Activated CD4-positive, alpha-beta T cell treated with anti-CD3 and anti-CD28 coated beads for 24 hours (primary cell): ENCODE results near the gene NCLN.
"Not testable (repeated sequence)": the region's sequence is repeated elsewhere in the genome, so short reads cannot be mapped to it uniquely, and the experiment has no call there.

Source experiments
- DNase-seq, 2 donors: peaks; one replicate each; pipeline ENCODE4 v3.0.0-alpha.2; 2020; ENCODE audit warnings: low read depth in 2 of 2

NCLN gene

DNA sequence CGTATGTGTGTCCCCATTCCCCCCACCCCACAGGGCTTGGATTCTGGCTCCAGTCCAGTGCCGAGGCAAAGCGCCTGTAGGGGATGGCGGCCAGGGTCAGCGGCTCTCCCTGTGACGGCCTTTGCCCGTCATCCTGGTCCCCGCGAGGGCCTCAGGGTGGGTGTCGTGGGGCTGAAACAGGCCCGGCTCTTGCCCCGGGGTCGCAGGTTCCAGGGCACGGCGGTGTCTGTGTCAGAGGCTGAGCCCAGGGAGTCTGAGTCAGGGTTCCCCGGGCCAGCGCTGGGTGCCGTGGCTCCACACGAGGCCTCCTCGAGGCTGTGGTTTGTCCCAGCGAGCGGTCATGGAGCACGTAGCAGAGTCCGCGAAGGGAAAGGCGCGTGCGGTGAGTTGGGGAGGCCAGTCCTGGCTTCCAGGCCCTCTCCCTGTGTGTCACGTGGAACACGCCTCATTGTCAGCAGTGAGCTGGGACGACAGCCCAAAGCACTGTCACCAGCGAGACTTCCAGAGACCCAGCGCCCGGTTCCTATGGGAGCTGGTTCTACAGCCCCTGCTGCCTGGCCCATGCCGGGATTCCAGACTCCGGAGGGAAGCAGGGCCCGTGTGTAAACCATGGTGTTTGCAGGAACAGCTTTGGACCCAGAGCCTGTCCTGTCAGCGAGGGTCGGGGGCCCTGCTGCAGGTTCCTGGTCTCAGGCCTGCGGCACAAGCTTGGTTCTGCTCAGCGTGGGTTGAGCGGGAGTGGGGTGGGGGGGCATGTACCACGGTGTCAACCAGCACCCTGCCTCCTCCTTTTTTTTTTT, 13.4 kb downstream of the NCLN start:
- no peak for DNase-seq

DNA sequence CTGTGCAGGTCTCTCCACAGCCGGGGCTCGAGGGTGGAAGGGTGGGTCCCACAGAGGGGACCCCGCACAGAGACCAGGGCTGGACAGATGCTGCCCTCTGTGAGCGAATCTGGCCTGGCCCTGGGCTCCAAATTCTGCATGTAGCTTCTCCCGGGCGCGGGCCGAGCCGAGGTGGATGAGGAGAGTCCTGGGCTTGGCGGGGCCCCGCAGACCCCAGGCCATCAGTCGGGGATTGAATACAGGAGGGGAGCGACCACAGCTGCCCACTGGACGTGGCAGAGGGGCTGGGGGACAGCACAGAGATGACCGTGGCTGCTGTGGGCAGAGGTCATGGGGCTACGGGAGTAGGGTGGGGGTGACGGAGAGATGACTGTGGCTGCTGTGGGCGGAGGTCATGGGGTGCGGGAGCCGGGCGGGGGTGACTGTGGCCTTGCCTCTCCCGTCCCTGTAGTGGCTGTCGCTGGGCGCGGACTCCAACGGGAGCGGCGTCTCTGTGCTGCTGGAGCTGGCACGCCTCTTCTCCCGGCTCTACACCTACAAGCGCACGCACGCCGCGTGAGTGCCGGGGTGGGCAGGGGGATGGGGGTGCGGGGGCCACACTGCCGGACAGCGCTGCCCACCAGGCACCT, 15.5 kb downstream of the NCLN start:
- DNase-seq, result no peak

DNA sequence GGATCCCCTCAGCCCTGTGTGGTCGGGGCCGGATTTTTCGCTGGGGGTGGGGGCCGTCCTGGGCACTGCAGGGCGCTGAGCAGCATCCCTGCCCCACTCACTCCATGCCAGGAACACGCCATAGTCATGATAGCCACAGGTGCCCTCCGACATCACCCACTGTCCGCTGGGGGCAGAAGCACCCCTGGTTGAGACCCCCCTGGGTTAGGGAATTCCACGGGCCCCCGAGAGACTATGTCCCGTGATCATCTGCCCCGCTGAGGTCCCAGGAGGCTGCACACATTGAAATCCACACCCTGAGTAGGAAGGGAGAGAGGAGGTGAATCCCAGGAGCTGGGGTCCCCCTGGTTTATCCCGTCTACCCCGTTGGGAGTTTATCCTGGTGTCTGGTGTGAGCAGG, 16.2 kb downstream of the NCLN start:
- no peak for DNase-seq

DNA sequence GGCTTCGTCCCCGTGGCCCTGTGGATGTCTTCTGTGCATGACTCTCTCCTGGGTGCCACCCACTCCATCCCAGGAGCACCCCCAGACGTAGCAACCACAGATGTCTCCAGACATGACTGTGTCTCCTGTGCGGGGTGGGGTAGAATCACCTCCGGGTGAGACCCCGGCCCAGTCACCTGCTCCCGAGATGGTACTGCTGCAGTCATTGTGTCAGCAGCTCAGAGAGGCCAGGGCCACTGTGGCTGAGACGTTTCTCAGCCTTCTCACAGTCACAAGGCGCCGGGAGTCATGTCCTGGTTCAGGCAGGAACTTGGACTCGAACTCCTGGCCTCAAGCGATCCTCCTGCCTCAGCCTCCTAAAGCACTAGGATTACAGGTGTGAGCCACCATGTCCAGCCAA, 16.6 kb downstream of the NCLN start:
- DNase-seq, result no peak

DNA sequence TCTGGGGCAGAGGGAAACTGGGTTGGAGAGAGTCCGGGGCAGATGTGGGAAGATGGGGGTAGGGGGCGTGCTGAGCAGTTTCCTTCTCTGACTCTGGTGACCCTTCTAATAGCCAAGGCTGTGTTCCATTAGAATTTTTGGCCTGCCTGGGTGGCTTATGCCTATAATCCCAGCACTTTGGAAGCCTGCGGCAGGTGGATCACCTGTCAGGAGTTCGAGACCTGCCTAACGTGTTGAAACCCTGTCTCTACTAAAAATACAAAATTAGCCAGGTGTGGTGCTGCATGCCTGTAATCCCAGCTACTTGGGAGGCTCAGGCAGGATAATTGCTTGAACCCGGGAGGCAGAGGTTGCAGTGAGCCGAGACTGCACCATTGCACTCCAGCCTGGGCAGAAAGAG, 17.2 kb downstream of the NCLN start:
- DNase-seq, result not testable (repeated sequence)

DNA sequence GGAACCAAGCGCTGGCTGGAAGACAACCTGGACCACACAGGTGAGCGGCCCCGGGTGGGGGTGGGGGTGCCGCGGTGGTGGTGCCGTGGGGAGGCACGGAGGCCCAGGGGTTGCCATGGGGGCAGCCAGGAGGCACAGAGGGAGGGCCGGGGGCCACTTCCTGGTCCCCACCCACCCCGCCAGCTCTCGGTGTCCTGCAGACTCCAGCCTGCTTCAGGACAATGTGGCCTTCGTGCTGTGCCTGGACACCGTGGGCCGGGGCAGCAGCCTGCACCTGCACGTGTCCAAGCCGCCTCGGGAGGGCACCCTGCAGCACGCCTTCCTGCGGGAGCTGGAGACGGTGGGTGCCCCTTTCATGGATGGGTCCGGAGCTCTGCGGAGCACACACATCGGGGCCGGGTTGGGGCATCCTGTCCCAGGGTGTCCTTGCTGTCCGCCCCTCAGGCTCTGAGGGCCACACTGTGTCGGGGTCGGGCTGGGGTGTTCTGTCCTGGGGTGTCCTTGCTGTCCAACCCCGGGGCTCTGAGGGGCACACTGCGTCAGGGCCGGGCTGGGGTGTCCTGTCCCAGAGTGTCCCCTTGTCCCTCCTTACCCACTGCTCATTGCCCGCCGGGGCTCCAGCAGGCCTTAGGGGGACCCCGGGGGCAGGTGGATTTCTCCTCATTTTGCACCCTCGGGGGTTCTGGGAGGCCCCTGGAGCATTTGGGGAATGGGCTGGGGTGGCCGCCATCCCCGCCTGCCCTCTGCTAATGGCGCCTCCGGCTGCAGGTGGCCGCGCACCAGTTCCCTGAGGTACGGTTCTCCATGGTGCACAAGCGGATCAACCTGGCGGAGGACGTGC, 18.3 kb downstream of the NCLN start:
- DNase-seq, result no peak

DNA sequence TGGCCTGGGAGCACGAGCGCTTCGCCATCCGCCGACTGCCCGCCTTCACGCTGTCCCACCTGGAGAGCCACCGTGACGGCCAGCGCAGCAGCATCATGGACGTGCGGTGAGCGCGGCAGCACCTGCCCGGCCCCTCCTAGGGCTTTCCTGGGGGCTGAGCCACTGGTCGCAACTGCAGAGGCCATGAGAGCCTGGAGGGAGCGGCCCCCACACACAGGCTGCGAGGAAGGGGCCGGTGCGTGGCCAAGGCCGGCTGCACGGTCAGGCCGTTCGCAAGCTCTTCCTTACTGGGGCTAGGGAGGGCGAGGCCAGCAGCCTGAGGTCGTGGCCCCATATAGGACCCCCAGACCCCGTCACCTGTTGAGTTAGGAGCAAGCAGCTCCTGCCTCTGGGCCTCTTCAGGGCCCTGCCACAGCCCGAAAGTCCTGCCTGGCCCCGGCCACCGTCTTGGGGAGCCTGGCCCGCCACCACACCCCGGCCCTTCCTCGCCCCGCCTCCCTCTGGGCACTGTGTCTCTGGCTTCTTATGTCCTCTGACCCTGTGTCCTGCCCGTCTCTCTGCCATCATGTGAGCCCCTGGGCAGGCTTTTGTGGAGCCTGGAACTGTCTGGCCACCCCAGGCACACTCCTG, 19.0 kb downstream of the NCLN start:
- DNase-seq, result no peak

DNA sequence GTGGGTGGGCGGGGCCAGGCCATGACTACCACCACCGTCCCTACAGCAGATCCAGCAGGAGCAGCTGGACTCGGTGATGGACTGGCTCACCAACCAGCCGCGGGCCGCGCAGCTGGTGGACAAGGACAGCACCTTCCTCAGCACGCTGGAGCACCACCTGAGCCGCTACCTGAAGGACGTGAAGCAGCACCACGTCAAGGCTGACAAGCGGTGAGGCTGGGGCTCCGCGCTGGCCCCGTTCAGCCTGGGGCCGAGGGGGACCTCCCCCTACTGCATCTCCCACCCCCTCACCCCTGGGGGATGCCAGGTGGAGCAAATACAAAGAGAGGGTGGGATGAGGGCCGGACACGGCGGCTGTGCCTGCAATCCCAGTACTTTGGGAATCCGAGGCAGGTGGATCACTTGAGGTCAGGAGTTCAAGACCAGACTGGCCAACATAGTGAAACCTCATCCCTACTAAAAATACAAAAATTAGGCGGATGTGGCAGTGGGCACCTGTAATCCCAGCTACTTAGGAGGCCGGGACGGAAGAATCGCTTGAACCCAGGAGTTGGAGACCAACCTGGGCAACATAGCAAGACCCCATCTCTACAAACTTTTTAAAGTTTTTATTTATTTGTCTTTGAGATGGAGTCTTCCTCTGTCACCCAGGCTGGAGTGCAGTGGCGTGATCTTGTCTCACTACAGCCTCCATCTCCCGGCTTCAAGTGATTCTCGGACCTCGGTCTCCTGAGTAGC, 20.7 kb downstream of the NCLN start:
- DNase-seq, result no peak

DNA sequence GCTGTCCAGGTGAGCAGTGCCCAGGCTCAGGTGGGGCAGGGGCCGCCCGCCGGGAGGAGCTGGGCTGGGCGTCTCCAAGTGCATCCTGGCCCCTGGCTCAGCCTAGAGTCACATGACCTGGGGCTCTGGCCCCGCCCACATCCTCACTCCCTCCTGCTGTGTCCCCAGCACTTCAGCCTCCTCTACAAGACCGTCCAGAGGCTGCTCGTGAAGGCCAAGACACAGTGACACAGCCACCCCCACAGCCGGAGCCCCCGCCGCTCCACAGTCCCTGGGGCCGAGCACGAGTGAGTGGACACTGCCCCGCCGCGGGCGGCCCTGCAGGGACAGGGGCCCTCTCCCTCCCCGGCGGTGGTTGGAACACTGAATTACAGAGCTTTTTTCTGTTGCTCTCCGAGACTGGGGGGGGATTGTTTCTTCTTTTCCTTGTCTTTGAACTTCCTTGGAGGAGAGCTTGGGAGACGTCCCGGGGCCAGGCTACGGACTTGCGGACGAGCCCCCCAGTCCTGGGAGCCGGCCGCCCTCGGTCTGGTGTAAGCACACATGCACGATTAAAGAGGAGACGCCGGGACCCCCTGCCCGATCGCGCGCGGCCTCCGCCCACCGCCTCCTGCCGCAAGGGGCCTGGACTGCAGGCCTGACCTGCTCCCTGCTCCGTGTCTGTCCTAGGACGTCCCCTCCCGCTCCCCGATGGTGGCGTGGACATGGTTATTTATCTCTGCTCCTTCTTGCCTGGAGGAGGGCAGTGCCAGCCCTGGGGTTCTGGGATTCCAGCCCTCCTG, 21.9 kb downstream of the NCLN start:
- DNase-seq, result no peak

DNA sequence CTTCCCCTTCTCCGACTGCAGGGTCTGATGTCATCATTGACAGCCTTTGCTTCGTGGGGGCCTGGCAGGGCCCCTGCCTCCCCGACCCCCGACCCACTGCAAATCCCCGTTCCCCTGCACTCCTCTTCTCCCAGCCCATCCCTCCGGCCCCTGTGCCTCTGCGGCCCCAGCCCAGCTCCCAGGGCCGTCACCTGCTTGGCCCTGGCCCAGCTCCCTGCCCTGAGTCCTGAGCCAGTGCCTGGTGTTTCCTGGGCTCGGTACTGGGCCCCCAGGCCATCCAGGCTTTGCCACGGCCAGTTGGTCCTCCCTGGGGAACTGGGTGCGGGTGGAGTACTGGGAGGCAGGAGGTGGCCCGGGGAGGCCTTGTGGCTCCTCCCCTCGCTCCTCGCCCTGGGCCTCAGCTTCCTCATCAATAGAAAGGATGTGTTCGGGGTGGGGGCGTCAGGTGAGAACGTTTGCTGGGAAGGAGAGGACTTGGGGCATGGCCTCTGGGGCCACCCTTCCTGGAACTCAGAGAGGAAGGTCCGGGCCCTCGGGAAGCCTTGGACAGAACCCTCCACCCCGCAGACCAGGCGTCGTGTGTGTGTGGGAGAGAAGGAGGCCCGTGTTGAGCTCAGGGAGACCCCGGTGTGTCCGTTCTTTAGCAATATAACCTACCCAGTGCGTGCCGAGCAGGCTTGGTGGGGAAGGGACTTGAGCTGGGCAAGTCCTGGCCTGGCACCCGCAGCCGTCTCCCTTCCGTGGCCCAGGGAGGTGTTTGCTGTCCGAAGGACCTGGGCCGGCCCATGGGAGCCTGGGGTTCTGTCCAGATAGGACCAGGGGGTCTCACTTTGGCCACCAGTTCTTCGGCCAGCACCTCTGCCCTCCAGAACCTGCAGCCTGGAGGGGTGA, 22.8 kb downstream of the NCLN start:
- DNase-seq, result no peak

DNA sequence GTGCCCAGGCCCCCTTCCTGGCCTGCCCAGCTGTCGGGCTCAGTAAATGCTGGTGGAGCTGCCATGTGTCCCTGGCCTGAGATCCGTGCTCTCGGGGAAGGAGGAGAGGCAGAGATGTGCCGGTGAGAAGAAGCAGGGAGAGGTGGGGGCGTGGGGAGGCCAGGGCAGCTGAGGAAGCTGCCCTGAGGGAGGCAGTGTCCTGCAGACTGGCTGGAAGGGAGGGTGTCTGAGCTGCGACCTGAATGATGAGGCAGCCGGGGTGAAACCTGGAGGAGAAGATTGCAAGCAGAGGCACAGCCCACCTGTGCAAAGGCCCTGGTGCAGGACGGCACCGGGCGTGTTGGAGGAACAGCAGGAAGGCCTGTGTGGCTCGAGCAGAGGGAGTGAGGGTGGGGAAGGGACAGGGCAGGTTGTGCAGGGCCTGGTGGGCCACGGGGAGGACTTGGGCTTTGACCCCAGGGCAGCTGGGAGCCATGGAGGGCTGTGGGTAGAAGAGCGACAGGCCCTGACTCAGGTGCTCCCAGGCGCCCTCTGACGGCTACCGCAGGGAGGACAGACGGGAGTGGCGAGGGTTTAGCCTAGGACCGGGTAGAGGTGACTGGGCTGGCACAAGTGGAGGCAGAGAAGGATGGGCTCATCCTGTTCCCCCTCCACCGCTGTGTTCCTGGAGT, 24.8 kb downstream of the NCLN start:
- peak; percentile 57 to 72 for DNase-seq

DNA sequence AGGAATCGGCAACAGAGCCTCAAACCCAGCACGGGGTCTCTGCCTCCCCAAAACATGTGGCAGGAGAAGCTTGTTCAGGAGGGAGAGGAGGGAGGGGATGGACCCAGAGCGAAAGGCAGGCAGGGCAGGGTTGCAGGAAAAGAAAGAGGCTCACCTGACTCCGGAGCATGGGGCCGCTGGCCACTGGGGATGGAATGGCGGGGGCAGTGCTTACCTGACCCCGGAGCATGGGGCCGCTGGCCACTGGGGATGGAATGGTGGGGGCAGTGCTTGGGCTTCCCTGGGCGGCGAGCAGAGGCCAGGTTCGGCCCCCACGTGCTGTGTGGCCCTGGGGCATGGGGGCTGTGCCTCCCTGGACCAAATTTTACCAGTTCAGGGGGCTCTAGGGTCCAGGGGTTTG, 25.5 kb downstream of the NCLN start:
- DNase-seq, result no peak

DNA sequence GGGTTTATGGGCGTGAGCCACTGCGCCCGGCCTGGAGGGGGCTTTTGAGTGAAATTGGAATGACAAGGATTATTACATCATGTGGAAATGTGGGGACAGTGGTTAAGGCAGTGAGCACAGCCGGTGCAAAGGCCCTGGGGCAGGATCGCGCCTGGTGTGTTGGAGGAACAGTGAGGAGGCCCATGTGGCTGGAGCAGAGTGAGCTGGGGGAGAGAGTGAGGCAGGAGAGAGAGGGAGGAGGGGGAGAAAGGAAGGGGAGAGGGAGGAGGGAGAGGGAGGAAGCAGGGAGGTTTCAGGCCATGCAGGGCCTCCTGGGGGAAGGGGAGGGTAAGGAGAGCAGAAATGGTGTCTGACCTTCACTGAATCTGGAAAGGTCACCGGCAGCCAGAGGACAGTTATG, 27.4 kb downstream of the NCLN start:
- no peak for DNase-seq

DNA sequence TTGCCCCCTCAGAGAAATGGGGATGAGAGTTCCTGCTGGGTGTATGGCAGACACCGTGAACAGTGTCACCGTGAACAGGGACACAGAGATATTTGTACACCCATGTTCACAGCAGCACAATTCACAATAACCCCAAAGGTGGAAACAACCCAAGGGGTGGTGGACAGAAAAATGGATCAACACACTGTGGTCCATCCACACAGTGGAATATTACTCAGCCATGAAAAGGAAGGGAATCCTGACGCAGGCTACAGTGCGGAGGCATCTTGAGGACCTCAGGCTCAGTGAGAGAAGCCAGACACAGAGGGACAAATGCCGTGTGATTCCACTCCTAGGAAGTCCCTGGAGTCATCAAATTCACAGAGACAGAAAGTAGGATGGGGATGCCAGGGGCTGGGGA, 31.1 kb downstream of the NCLN start:
- no peak for DNase-seq

DNA sequence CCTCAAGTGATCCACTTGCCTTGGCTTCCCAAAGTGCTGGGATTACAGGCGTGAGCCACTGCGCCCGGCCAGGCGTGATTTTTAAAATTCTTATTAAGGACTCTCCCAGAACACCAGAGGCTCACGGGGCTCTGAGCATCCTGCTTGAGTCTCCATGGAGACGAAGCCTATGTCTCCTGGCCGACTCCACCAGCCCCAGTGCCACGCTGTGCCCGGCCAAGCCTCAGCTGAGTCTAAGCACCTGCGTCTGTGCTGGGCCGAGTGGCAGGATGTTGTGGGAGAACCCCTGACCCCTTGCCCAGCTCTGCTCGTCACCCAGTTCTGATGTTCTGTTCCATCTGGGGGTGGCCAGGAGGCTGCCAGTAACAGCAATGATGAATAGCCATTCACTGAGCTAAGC, 34.8 kb downstream of the NCLN start:
- DNase-seq, result no peak

DNA sequence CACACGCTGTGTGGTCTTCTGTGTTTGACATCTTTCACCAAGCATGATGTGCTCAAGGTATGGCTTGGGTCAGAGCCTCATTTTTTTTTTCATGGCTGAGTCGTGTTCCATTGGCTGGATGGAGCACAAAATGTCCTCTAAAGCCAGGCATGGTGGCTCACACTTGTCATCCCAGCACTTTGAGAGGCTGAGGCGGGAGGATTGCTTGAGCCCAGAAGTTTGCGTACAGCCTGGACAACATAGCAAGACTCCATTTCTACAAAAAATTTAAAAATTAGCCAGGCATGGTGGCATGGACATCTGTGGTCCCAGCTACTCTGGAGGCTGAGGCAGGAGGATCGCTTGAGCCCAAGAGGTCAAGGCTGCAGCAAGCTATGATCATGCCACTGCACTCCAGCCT, 35.8 kb downstream of the NCLN start:
- DNase-seq, result not testable (repeated sequence)

DNA sequence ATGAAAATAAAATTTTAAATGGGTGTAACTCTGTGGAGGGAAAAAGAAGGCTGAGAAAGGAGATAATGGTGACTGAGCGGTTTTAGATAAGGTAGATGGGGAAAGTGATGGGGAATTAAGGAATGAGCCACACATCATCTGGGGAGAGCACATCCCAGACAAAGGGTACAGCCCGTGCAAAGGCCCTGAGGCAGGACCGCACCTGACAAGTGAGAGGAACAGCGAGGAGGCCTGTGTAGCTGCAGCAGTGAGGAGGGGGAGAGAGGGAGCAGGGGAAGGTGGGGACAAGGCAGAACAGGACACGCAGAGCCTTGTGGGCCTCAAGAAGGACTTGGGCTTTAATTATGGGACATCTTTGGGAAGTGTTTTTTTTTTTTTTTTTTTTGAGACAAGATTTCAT, 37.0 kb downstream of the NCLN start:
- no peak for DNase-seq

DNA sequence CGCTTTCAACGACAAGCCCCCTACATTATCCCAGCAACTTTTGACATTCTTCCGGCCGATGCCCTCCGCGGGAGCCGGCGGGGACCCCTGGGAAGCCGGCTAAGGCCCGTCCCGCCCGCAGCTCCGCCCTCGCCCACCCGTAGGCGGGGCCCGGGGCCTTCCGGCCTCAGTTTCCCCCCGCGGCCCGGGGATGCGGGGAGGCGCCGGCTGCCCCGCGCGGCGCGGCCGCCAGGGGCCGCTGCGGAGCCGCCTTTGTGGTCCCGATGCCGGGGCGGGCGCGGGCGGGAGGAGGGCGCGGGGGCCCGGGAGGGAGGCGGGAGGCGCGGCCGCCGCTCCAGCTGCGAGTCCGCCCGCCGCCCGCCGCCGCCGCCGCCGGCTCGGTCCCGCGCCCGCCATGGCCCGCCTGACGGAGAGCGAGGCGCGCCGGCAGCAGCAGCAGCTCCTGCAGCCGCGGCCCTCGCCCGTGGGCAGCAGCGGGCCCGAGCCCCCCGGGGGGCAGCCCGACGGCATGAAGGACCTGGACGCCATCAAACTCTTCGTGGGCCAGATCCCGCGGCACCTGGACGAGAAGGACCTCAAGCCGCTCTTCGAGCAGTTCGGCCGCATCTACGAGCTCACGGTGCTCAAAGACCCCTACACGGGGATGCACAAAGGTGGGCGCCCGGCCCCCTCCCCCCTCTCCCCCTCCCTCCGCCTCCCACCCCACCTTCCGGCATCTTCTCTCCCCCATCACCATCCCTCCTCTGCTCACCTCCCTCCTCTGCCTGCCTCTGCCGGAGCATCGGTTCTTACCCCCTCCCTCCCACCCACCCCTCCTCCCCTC, 38.8 kb downstream of the NCLN start, which contains the start of gene CELF5:
Gene CELF5 (plus strand): TSS at position 316 of the 823 bp plus-strand sequence. CDS start 79 bp downstream, at position 395.
- DNase-seq, result peak; percentile 24 to 42
